Ramos (cell line): Measurements from ENCODE around the gene EPHA7.

Experiments
- in situ Hi-C: fragments of 300-500 bp; cut with MboI; formaldehyde crosslinking; loops from one replicate; pipeline ENCODE4 v1.14.3; 2022; ENCODE audit warnings: low sequenced_read_pairs; ENCODE audit not compliant: unreplicated experiment

EPHA7 gene

GRCh38 chr6:93394471-93394870, 24.9 kb downstream of the EPHA7 start:
- in situ Hi-C loops: no loop called here

GRCh38 chr6:93393554-93394074, 25.7 kb downstream of the EPHA7 start:
- in situ Hi-C loops: no loop called here

GRCh38 chr6:93392797-93393196, 26.6 kb downstream of the EPHA7 start:
- in situ Hi-C loops: no loop called here

GRCh38 chr6:93391965-93392364, 27.4 kb downstream of the EPHA7 start:
- in situ Hi-C loops: no loop called here

- in situ Hi-C loops: no loop called here
Measured at GRCh38 chr6:93389192-93389591, 30.2 kb downstream of the EPHA7 start.

- in situ Hi-C loops: no loop called here
Measured at GRCh38 chr6:93388070-93388469, 31.3 kb downstream of the EPHA7 start.

GRCh38 chr6:93376026-93376540, 43.3 kb downstream of the EPHA7 start:
- in situ Hi-C loops: no loop called here

- in situ Hi-C loops: no loop called here
Measured at GRCh38 chr6:93373445-93373844, 45.9 kb downstream of the EPHA7 start.

GRCh38 chr6:93371756-93372155, 47.6 kb downstream of the EPHA7 start:
- in situ Hi-C loops: no loop called here

- in situ Hi-C loops: no loop called here
Measured at GRCh38 chr6:93369586-93370134, 49.7 kb downstream of the EPHA7 start.

- in situ Hi-C loops: no loop called here
Measured at GRCh38 chr6:93366506-93366905, 52.9 kb downstream of the EPHA7 start.

GRCh38 chr6:93365445-93365844, 53.9 kb downstream of the EPHA7 start:
- in situ Hi-C loops: no loop called here

GRCh38 chr6:93358435-93358834, 60.9 kb downstream of the EPHA7 start:
- in situ Hi-C loops: no loop called here

- in situ Hi-C loops: no loop called here
Measured at GRCh38 chr6:93352604-93353003, 66.8 kb downstream of the EPHA7 start.

- in situ Hi-C loops: no loop called here
Measured at GRCh38 chr6:93351222-93351621, 68.1 kb downstream of the EPHA7 start.

- in situ Hi-C loops: no loop called here
Measured at GRCh38 chr6:93350774-93351173, 68.6 kb downstream of the EPHA7 start.

GRCh38 chr6:93344333-93344835, 75.0 kb downstream of the EPHA7 start:
- in situ Hi-C loops: no loop called here

GRCh38 chr6:93343476-93343875, 75.9 kb downstream of the EPHA7 start:
- in situ Hi-C loops: no loop called here

GRCh38 chr6:93341900-93342613, 77.3 kb downstream of the EPHA7 start:
- in situ Hi-C loops: no loop called here

GRCh38 chr6:93337772-93338394, 81.5 kb downstream of the EPHA7 start:
- in situ Hi-C loops: no loop called here

- in situ Hi-C loops: no loop called here
Measured at GRCh38 chr6:93337014-93337413, 82.3 kb downstream of the EPHA7 start.
